ENCODE results near the gene CSE1L. TPM values are rescaled to one million over a fixed set of nuclear protein-coding genes. Genes with fewer than 3 reads are reported as not detected.

Gene CSE1L
- total RNA-seq, 3 donors from 2014 or later: 22.4 to 40.0 (median 32.9) TPM

DNA sequence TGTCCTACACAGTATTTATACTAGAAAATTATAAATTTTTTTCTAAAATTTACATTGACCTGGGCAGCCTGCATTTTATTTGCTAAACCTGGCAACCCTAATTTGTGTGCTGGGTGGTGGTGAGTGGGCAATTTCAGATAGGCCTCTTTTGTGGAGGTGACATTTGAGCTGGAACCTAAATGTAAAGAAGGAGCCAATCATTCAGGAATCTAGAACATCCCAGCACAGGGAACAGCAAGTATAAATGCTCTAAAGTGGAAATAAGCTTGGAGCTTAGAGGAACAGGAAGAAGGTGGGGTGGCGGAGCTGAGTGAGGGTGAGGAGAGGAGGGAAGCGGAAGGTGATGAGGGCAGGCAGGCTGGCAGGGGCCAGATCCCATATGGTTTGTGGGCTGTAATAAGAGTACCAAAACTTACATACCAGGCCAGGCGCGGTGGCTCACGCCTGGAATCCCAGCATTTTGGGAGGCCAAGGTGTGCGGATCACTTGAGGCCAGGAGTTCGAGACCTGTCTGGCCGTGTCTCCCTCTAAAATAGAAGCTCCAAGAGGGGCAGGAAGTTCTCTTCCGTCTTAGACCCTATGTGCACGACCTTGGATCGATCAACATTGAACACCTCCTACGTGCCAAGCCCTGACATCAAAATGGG is 549 bp upstream of the CSE1L start:
- Histone ChIP-seq H3K9me3 (no peaks in the 10 kb centered on the region), H3K4me3 (no peak overlapping the region), H3K4me1 (ENCODE audit: low read depth) (peaks cover 11% of the 10 kb centered on the region), H3K36me3 (ENCODE audit: low read depth) (peaks cover 3% of the 10 kb centered on the region)
- intact Hi-C loops (cut with DNase I, micrococcal nuclease): no loop called here
- no peak for TF ChIP-seq CTCF (IDR thresholded peaks at IDR 0.05)
- DNase-seq: peak in 1 of 3 donors; percentile 69
- ATAC-seq: no peak

DNA sequence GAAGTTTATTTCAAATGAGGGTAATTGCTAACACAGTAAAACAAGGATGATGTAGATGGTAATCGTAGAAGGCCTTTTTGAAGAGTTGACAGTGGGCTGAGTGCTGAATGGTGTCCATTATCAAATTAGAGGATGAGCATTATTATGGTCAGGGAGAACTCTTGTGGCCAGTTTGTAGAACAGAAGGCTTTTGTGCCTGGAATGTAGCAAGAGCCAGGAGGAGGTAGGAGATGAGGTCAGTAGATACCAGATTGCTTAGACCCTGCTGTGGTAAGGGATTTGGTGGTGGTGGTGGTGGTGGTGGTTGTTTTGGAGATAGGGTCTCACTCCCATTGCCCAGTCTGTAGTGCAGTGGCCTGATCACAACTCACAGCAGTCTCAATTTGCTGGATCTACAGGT is 6.2 kb downstream of the CSE1L start:
- Histone ChIP-seq H3K9me3 (no peaks in the 10 kb centered on the region), H3K36me3 (ENCODE audit: low read depth) (peaks cover 3% of the 10 kb centered on the region), H3K4me3 (no peak overlapping the region), H3K4me1 (ENCODE audit: low read depth) (peaks cover 9% of the 10 kb centered on the region)
- TF ChIP-seq CTCF (IDR thresholded peaks at IDR 0.05): no peak
- DNase-seq (no peak), ATAC-seq (no peak)
- intact Hi-C loops (cut with DNase I, micrococcal nuclease): no loop called here

GRCh38 chr20:49054056-49054643 is 8.0 kb downstream of the CSE1L start:
- Histone ChIP-seq H3K4me3 (no peak overlapping the region), H3K4me1 (ENCODE audit: low read depth) (peaks cover 3% of the 10 kb centered on the region), H3K36me3 (ENCODE audit: low read depth) (peaks cover 3% of the 10 kb centered on the region), H3K9me3 (no peaks in the 10 kb centered on the region)
- no peak for DNase-seq
- intact Hi-C loops (cut with DNase I, micrococcal nuclease): no loop called here
- no peak for TF ChIP-seq CTCF (IDR thresholded peaks at IDR 0.05)
- no peak for ATAC-seq

DNA sequence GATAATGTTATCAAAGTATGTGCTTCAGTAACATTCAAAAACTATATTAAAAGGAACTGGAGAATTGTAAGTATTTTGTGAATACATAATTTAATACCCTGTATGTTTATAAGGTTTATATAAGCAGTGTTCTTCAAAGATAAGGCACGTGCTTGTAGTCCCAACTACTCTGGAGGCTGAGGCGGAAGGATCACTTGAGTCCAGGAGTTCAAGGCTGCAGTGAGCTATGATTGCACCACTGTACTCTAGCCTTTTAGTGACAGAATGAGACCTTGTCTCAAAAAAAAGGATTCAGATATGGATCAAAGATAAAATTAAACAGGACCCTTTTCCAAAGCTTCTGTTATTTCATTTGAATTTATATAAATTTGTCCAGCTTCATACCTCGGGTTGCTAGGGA is 17.2 kb downstream of the CSE1L start:
- Histone ChIP-seq H3K36me3 (ENCODE audit: low read depth) (no peaks in the 10 kb centered on the region), H3K4me3 (no peak overlapping the region), H3K4me1 (ENCODE audit: low read depth) (no peaks in the 10 kb centered on the region), H3K9me3 (no peaks in the 10 kb centered on the region)
- no peak for DNase-seq
- intact Hi-C loops (cut with DNase I, micrococcal nuclease): no loop called here
- TF ChIP-seq CTCF (IDR thresholded peaks at IDR 0.05): no peak
- no peak for ATAC-seq

DNA sequence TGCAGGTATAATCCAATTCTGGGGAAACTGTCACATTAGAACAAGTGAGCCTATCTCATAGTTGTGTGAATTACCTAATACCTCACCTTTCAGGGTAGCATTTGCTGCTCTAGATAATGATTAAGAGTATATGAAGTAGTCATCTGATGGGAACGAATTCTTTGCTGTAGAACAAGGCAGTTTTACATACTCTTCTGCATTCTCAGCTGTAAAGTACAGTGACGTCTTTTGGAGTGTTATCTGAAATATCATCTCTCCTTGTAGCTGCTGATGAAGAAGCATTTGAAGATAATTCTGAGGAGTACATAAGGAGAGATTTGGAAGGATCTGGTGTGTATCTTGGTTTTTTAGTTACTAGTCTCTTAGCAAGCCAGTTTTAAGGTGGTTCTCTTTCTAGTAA is 28.4 kb downstream of the CSE1L start:
- no peak for DNase-seq
- intact Hi-C loops (cut with DNase I, micrococcal nuclease): no loop called here
- no peak for ATAC-seq
- TF ChIP-seq CTCF (IDR thresholded peaks at IDR 0.05): no peak
- Histone ChIP-seq H3K9me3 (no peaks in the 10 kb centered on the region), H3K36me3 (ENCODE audit: low read depth) (no peaks in the 10 kb centered on the region), H3K4me3 (no peak overlapping the region), H3K4me1 (ENCODE audit: low read depth) (no peaks in the 10 kb centered on the region)

Measured in mucosa of descending colon (tissue), 3 donors.